Inflammatory macrophage treated with lipopolysaccharide for 4 hours (primary cell): ENCODE results near the gene NPTX2.

Experiments used
- DNase-seq: peaks from one replicate; pipeline ENCODE4 v3.0.0-alpha.2; 2020

NPTX2 gene

DNA sequence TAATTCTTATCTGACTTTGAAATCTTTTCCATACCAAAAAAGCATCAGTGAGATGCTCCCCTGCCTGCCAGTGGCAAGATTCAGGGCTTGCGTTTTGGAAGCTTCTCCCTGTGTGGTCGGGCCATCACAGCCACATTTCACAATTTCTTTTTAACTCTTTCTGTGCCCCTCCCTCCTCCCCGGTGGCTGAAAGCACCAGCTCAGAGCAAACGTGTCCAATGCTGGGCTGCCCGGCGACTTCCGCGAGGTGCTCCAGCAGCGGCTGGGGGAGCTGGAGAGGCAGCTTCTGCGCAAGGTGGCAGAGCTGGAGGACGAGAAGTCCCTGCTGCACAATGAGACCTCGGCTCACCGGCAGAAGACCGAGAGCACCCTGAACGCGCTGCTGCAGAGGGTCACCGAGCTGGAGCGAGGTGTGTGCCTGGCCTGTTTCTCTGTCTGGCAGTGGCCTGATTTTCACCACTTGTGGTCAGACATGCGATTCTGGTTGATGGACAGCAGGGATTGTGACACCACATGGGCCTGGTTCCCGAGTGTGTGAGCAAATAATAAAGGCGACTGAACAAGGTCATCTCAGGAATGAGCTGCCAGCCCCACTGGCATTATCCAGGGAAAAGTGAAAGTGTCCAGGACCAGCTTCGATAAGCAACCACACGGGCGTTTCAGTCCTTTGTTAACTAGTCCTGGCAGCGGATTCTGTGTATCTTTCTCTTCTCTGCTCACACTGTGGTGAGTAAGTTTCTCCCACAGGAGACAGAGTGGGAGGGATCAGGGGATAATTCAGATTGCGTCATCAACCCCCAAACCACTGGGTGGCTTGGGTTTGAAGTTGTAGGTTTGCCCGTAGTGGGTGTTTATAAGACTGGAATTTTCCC, 2.6 kb downstream of the NPTX2 start:
- peak; percentile 5 for DNase-seq

DNA sequence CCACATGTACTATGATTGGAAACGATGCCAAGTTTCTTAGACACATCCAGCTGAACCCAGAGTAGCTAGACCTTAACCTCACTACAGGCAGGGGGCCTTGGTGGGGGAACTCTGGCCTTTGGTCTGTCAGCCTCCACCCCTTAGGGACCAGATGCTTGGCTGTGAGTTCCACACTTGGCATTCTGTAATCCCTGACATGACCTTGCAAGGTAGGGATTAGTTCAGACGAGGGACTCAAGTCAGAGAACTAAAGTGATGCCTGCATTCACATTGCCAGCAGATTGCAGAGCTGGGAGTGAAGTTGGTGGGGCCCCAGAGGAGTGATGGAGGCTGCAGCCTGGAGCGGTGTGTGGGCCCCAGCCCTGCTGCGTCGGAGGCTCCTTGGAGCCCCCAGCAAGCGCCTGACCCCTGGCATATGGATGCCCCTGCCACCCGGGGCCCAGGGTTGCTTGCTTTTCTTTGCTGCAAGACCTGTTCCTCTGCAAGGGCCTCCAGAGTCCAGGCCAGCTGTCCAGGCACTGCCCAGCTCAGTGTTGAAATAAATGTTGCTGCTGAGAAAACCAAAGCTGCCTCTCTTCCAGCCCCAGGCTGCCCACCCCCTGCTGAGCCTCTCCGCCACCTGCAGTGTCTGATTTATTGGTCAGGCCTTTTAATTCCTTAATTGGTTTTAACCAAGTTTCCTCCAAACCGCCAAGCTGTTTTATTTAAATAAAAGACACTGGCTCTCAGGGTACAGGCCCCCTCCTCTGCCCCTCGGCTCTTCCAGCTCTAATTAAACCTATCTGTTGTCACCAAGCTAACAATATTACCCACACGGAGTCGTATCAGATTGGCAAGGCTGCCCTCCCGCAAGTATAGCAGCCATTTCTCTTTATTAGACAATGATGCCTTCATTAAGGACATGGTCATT, 4.7 kb downstream of the NPTX2 start:
- DNase-seq = no peak

DNA sequence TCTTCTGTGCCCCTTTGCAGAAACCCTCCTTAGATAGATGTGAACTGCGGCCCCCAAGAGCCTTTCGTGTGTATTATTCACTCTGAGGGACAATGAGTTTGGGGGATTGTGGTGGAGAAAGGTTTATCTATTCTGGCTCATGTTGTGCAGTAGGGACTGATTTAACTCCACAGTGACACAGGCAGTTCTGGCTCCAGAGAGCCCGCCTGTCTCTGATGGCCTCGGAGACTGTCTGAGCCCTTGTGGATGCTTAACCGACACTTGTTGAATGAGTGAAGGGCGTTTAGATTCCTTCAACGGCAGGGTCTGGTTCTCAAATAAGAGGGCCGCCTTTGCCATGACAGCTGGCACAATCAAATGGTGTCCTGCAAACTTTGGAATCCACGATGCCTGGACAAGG, 5.8 kb downstream of the NPTX2 start:
- no peak for DNase-seq

DNA sequence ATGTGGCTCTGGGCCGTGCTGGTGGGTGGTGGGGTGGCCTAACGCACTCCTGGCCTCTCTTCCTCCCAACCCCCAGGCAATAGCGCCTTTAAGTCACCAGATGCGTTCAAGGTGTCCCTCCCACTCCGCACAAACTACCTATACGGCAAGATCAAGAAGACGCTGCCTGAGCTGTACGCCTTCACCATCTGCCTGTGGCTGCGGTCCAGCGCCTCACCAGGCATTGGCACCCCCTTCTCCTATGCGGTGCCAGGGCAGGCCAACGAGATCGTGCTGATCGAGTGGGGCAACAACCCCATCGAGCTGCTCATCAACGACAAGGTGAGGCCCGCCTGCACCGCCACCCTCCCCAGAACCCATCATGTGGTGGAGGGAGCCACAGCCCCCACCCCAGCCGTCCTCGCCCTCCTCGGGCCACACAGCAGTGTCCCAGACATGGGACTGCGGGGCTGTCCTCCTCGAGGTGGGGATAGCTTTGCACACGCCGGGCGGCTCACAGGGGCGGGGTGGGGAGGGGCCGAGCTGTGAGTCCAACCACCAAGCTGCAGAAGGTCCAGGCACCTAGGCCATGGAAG, 7.8 kb downstream of the NPTX2 start:
- no peak for DNase-seq

DNA sequence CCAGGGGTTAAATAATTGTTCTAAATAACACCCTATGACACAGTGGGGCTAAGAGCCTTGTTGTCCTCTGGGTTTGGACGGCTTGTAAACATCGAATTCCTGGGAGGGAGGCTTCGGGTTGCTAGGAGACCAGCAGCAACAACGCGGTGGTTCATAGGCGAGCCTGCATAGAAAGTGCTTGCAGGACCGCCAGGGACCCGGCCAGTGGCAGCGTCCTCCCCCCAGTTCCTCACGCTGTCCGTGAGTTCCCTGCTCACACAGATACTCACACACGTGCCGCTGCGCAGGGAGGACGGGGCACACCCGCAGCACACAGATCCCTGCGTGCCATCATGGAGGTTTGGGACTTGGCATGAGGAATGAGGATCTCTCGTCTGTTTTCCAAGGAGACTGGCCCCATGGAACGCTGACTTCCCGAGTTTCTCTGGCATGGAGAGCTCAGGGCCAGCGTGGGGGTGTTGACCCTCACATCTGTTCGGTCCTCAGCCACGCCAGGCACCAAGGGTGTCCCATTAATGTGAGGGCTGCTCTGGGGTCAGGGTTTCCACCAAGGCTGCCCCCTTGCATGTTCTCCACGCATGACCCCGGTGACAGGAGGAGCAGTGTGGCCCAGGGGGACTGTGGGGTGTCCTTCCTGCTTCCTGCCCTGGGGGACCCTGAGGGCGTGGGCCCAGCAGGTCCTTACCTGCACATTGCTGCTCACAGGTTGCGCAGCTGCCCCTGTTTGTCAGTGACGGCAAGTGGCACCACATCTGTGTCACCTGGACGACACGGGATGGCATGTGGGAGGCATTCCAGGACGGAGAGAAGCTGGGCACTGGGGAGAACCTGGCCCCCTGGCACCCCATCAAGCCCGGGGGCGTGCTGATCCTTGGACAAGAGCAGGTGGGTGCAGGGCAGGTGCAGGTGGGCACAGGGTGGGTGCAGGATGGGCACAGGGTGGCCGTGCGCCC, 9.7 kb downstream of the NPTX2 start:
- no peak for DNase-seq

DNA sequence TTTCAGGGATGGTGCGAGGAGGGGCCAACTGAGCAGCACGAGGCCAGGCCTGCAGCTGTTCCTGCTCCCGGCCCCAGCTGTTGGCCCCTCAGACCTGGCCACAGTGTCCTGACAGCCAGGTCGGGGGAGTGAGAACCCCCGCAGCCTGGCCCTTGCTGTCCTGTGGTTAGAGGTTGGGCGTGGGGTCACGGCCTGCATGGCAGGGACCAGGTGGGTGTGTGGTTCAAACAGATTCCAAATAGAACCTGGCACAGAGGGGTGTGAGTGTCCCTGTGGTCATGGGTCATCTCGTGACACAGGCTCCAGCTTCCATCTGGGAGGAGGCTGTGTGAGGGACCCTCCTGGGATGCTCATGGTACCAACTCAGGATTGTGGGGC, 10.3 kb downstream of the NPTX2 start:
- DNase-seq = no peak

DNA sequence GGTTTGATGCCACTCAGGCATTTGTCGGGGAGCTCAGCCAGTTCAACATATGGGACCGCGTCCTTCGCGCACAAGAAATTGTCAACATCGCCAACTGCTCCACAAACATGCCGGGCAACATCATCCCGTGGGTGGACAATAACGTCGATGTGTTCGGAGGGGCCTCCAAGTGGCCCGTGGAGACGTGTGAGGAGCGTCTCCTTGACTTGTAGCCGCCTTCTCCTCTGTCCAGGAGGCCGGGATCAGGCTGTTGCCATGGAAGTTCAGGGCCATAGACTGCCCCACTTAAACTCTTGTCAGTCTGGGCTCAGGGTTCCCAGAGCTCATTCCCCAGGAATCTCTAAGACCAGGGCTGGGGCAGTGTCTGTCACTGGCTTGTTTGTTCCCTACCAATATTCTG, 11.3 kb downstream of the NPTX2 start:
- DNase-seq = no peak

DNA sequence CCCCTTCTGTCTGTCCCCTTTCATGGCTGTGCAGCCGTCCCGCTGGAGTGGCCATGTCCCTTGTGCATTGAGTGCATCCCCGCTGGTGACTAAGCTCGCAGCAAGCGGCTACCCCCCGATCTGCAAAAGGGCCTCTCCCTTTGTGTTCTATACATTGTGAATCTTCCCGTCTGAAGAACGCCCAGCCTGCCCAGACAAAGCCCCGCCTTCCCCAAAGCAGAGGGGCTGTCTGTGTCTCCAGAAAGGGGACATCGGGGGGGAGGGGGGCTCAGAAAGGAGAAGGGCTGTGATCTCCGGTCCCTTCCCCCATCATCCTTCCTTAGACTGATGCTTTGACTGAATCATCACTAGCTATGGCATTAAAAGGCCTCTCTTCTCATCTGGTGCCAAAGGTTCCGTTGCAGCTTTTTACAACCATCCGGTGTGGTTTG, 11.9 kb downstream of the NPTX2 start:
- DNase-seq = no peak

DNA sequence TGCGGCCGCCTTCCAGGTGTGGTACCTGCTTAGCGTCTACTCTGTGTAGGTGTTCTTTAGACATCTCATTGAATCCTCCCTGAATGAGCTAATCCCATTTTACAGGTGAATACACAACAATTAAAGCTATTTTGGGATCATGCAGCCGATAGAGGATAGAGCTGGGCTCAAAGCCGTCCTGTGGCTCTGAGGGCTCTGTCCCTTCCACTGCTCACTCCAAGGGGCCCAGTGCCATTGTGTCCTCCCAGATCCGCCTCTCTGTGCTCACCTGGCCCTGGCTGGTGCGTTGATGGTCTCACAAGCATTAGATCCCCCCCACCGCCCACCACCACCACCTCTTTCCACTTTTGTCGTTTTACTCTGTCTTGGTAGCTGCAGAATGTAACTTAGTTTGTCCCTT, 13.1 kb downstream of the NPTX2 start:
- DNase-seq = no peak

DNA sequence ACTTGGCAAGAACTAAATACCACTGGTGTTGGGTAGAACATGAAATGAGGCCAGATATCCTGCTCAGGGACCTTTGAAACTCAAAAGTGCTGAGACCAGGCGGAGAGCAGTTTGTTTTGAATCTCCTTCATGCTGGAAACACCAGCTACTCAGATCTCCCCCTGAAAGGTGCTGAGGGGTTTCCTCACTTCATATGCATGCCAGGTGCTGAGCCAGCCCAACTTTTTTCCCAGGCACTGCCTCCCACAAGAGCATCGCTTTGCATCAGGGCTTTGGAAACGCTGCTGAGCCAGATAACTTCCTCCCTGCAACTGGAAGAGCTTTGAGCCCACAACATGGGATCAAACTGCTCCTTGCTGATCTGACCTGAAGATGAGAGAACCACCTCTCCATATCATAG, 13.7 kb downstream of the NPTX2 start:
- DNase-seq = no peak

DNA sequence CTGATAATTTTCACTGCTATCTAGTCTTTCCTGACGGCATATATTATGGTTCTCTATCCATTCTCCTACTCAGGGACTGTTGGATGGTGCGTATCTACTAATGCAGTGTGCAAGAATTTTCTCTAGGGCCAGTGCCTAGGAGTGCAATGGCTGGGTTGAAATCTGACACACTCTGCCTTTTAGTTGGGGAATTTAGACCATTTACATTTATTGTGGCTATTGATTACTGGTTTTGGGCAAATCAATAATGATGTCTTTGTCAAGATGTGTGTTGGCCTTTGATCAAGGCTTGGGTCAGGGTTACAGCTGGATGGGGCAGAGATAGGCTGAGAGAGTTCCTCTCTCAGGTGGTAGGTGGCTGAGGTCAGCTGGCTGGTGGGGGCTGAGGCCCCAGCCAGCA, 21.8 kb downstream of the NPTX2 start:
- DNase-seq = no peak

DNA sequence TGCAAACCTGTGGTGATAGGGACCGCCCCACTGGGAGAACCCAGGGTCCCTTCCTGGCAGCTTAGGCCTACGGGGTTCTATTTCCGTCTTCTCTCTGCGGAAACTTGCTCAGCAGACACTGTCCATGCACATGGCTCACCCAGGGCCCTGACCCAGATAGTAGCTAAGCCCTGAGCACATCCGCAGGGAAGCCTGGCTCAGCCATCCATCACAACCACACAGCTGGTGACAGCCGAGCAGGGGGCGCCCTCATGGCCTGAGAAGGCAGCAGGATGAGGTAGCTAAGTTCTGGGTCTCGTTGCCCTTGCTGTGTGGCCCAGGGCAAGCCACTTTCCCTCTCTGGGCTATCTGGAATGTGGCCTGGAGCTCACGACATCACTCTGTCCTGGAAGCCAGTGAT, 23.3 kb downstream of the NPTX2 start:
- DNase-seq = no peak

DNA sequence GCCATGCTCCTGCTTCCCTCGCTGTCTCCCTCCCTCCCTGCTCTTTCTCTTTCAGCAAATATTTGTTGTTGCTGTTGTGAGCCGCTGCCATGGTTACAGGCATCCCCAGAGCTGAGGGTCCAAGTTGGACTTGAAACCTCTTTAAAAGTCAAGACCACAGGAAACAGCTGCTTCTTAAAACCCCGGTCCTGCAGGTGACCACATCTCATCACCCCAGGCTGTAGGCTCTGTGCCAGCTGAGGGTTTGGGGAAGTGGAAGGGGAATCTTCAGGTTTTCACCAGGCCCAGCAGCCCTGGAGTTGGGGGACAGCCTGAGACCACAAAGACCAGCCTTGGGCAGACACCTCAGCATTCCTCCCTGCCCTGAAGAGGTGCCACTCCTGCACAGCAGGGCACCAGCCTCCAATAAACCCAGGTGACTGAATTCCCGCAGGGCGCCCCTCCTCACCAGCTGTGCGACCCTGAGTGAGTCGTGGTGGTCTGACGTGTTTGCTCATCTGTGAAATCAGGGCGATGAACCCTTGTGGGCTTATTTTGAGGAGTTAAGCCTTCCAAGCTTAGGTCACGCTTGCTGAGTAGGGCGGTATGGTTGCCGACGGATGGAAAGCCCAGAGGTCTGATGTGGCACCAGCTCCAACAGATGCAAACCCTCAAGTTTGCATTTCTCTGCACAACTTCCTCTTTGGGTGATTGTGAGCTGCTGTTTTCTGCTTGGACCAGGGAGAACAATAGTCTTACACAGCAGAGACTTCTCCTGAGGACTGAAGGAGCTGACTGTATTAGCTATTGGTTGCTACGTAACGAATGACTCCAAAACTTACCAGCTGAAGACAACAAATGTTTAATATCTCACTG, 24.8 kb downstream of the NPTX2 start:
- DNase-seq = peak; percentile 11

DNA sequence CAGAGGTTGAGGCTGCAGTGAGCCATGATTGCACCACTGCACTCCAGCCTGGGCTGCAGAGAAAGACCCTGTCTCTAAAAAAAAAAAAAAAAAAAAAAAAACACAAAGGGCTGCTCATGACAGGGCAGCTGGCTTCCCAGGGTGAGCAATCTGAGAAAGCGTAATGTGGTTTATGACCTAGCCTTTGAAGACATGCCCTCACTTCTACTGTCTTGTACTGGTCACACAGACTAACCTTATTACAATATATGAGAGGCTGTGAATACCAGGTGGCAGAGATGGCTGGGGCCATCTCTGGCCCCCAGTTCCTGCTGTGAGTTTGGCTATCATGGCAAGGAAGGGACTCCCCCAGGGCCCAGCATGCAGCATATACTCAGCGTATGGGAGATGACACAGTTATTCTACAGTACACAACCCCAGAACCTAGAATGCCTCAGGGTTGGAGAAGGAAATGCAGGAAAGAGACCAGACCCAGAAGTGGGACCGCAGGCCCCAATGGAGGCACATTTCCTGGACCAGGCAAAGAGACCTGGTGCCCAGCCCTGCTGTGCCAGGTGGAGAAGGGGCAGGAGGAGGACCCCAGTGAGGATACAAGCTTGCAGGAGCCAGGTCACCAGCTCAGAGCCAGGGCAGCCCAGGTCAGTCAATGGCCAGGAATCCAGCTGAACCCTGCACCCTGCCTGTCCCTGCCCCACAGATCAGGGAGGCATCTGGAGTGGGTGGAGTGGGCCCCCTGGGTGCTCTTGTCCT, 26.3 kb downstream of the NPTX2 start:
- DNase-seq = no peak

DNA sequence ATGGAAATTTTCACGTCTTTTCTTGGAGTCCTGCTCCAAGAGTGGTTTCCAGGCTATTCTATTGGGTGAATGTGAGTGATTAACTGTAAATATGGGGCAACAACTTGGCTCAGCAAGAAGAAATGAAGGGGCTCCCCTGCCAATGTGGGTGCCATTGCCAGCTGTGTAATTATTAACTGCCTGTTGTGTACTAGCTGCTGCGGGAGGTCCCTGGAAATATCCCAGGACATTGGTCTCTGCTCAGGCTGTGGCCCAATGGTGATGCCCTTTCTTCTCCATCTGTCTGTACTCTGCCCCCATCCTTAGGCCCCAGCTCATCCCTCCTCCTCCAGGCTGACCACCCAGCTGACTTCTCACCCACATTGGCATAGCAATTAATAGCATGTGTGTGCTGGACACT, 29.4 kb downstream of the NPTX2 start:
- DNase-seq = no peak

DNA sequence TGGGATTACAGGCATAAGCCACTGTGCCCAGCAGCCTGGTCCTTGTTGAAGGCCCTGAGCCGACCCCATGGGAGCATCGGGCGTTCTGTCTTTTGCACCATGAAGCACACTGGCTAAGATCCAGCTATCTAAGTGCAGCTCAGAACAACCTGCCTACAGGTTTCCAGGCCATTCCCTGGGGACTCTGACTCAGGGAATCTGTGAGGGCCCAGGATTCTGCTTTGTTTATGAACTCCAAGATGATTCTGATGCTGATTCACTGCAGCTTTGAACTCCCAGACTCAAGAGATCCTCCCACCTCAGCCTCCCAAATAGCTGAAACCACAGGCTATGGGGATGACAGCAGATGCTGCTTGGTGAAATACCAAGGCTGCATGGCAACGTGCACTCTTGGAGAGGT, 30.2 kb downstream of the NPTX2 start:
- no peak for DNase-seq

DNA sequence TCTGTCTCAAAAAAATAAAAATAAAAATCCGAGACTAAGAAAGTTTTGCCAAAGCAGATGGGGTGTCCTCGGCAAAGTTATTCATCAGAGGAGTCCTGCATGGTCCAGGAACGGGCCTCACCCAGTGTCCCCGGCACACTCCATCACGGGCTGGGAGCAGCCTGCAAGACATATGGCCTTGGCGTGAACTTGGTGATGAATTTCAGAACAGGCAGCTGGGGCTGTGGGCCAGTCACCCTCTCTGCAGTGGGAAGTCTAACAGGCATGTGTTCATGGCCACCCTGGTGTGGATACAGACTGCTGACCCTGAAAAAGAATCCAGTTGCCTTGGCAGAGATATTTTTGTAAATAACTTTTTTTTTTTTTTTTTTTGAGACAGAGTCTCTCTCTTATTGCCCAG, 34.7 kb downstream of the NPTX2 start:
- DNase-seq = no peak

DNA sequence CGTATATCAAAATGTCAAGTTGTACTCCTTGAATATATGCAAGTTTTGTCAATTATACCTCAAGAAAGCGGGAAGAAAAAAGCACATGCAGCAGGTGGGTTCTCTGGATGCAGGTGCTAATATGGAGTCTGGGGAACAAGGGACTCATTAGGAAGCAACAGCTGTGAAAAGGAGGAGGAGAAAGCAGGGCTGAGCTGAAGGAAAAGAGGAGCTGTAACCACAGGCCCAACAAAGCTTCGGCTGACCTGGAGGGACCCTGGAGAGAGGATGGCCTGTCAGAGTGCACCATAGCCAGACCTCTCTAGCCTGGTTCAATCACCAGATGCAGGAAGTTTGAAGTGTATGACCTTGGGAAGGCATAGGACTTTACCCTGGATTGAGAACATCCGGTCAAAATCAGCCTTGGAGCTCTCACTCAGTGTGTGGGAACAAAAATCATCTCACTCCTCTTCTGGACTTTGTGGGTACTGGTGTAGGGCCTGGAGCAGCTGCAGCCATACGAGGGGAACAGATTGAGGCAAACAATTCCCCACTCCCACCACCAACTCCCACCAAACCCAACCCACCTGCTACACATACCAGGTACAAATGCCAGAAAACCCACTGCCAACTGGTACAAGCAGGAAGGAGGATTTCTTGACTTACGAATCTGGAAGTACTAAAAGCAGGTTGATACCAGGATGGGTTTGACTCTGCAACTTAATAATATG, 36.7 kb downstream of the NPTX2 start:
- DNase-seq = no peak

DNA sequence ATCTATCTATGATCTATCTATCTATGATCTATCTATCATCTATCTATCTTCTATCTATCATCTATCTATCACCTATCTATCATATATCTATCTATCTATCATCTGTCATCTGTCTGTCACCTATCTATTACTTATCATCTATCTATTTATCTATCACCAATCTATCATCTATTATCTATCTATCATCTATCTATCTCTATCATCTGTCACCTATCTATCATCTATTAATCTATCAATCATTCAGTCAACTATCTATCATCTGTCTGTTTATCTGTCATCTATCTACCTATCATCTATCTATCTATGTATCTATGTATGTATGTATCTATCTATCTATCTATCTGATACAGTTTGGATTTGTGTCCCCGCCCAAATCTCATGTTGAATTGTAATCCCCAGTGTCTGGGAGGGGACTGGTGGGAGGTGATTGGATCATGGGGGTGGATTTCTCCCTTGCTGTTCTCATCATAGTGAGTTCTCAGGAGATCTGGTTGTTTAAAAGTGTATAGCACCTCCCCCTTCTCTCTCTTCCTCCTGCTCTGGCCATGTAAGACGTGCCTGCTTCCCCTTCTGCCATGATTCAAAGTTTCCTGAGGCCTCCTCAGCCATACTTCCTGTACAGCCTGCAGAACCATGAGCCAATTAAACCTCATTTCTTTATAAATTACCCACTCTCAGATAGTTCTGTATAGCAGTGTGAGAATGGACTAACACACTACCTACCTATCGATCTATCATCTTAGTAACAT, 37.6 kb downstream of the NPTX2 start:
- no peak for DNase-seq
